Adipose tissue (tissue), 3 donors: Measurements from ENCODE around the gene BRMS1L. TPM values are rescaled to one million over a fixed set of nuclear protein-coding genes. Genes with fewer than 3 reads are reported as not detected.
"Not testable (repeated sequence)": the region's sequence is repeated elsewhere in the genome, so short reads cannot be mapped to it uniquely, and the experiment has no call there.

ENCODE experiments used
- H3K27ac ChIP-seq: one replicate; pipeline ENCODE4 v1.5.1; 2013; ENCODE audit warnings: low read depth, low read length
- WGBS, 3 donors: extraction: QIAGEN DNeasy Blood & Tissue Kit; methylation state at CpG; one replicate each; pipeline ENCODE4 v1.1.7; 2013; 5-methylcytosine and 5-hydroxymethylcytosine counted together
- polyA plus RNA-seq, 3 donors: library from polyadenylated mRNA; stranded (reverse); fragments of 200-250 nt; gene quantifications; one replicate each; pipeline ENCODE4 v1.2.3, GENCODE V29; 2013
- donor health status: healthy with polysubstance abuse.
- donor health status: Bipolar disorder and iron deficiency.
- donor health status: healthy.

BRMS1L gene, protein sequence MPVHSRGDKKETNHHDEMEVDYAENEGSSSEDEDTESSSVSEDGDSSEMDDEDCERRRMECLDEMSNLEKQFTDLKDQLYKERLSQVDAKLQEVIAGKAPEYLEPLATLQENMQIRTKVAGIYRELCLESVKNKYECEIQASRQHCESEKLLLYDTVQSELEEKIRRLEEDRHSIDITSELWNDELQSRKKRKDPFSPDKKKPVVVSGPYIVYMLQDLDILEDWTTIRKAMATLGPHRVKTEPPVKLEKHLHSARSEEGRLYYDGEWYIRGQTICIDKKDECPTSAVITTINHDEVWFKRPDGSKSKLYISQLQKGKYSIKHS
- 10 to 100 TPM in 1 of 3 donors, 1 to 10 TPM in 2; 1.8 to 11.7 (median 7.6) TPM for polyA plus RNA-seq

DNA sequence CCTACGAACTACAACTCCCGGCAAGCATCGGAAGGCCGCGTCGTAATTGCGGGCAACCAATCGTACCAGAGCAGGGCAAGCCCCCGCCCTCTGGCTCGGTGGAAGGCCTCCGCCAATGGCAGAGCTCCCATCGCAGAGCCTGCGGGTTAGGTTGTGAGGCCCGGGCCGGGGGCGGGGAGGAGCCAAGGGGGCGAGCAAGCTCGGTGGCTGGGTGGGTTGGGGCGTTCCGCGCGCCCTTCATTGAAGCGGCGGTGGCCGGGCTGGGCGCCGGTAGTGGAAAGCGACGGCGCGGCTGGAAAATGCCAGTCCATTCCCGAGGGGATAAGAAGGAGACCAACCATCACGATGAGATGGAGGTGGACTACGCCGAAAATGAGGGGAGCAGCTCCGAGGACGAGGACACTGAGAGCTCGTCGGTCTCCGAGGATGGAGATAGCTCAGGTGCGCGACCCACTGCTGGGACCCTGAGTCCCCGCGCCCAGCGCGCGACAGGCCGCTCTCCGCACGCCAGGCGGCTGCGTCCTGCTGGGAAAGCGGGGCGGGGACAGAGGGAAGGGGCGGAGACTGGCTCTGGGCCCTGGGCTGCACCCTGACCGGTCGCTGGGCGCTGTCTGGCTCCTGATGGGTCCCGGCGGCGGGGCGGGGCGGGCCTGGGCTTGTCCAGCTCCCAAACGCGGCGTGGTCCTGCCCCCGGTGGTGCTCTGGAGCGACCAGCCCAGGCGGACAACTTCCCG is at the start of gene BRMS1L:
Gene BRMS1L (plus strand): TSS at position 121 of the 734 bp plus-strand sequence. CDS start 179 bp downstream, at position 300.
- peak within 1 kb of the TSS; percentile 75 for H3K27ac ChIP-seq
- 0 to 1% (median 1%) methylated on average over 65 to 70 of the region's 70 CpGs for WGBS, 3 donors

DNA sequence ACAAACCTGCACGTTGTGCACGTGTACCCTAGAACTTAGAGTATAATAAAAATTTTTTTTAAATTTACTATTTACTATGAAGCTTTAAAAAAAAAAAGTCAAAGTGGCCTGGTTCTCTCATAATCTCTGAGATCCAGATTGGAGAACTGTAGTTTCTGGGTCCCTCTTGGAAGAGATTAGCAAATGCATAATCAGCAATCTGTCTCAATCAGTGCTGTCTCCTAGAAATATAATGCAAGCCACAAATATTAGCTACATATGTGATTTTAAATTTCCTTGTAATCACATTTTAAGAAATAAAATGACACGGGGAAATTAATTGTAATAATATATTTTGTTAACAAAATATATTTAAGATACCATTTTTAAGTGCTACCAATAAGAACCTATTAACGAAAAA is 49.3 kb upstream of the BRMS1L start:
- 91 to 94% (median 93%) methylated on average over 4 of the region's 4 CpGs for WGBS, 3 donors
- H3K27ac ChIP-seq, result no peak overlapping the region

DNA sequence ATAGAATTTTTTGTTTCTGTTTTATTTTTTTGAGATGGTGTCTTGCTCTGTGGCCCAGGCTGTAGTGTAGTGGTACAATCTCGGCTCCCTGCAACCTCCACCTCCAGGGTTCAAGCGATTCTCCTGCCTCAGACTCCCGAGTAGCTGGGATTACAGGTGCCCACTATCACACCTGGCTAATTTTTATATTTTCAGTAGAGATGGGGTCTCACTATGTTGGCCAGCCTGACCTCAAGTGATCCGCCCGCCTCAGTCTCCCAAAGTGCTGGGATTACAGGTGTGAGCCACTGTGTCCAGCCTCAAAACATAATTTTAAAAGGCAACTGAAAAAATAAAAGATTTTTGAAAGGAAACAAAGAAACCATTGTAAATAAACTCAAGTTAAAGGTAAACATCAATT is 48.6 kb upstream of the BRMS1L start:
- H3K27ac ChIP-seq, result not testable (repeated sequence)
- WGBS, 3 donors, result 94 to 98% (median 97%) methylated on average over 5 of the region's 5 CpGs

DNA sequence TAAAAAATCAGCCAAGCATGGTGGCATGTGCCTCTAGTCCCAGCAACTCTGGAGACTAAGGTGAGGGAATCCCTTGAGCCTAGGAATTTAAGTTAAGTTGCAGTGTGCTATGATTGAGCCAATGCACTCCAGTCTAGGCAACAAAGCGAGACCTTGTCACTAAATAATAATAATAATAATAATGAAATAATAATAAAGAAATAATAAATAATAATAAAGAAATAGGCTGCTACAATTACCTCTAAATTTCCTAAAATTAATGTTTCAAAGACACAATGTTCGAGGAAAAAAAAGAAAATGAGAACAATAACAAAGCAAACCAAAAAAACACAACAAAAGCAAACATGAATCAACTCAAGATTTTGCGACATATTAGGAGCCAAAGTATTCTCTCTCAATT is 46.8 kb upstream of the BRMS1L start:
- 97 to 98% (median 98%) methylated on average over 3 of the region's 3 CpGs for WGBS, 3 donors
- H3K27ac ChIP-seq, result no peak overlapping the region

DNA sequence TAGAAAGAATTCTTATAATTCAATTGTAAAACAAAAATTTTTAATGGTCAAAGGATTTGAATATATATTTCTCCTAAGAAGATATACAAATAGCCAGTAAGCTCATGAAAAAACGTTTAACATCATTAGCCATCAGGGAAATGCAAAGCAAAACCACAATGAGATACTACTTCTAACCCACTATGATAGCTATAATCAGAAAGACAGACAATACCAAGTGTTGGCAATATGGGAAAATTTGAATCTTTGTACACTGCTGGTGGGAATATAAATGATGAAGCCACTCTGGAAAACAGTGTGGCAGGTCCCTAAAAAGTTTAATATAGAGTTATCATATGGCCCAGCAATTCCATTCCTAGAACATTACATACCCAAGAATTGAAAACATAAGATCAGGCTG is 42.4 kb upstream of the BRMS1L start:
- WGBS, 3 donors, result 53 to 58% (median 57%) methylated on average over 1 of the region's 1 CpG
- no peak overlapping the region for H3K27ac ChIP-seq

DNA sequence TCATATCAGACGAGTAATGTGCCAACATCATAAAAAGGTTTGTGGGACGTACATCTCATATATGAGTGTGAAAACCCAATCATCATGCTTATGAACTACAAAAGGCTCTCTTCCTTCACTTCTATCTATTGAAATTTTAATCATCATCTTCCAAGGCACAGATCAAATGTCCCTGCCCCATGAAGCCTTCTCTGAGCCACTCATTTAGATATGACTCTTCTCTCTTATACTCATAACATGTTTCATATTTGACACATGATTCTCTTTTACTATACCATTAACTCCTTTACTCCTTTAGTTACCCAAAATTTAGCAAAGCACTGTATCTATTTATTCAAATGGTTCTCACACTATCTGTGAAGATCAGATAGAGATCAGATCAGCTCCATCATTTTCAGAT is 39.3 kb upstream of the BRMS1L start:
- WGBS, 3 donors, result 93 to 99% (median 93%) methylated on average over 2 of the region's 2 CpGs
- H3K27ac ChIP-seq, result no peak overlapping the region

DNA sequence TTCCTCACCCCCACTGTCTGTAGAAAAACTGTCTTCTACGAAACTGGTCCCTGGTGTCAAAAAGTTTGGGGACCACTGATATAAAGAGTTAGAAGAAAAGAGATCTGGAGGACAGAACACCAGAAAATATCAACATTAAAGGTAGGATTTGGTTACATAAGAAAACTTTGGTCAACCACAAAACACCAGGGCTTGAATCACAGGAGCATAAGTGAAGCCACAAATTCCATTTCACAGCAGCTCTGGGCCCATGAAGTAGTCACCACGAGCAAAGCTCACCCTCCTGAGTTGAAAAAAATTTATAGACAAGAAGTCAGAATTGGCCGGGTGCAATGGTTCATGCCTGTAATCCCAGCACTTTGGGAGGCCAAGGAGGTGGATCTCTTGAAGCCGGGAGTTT is 36.5 kb upstream of the BRMS1L start:
- no peak overlapping the region for H3K27ac ChIP-seq
- WGBS, 3 donors, result 89 to 93% (median 91%) methylated on average over 4 of the region's 4 CpGs

DNA sequence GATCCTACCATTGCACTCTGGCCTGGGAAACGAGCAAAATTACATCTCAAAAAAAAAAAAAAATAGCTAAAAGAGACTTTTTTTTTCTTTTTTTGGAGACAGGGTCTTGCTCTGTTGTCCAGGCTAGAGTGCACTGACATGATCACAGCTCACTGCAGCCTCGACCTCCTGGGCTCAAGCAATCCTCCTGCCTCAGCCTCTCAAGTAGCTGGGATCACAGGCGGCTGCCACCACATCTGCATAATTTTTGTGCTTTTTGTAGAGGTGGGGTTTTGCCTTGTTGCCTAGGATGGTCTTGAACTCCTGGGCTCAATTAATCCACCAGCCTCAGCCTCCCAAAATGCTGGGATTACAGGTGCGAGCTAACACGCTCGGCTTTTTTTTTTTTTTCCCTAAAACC is 28.3 kb upstream of the BRMS1L start:
- 94 to 99% (median 95%) methylated on average over 6 of the region's 6 CpGs for WGBS, 3 donors
- no peak overlapping the region for H3K27ac ChIP-seq

DNA sequence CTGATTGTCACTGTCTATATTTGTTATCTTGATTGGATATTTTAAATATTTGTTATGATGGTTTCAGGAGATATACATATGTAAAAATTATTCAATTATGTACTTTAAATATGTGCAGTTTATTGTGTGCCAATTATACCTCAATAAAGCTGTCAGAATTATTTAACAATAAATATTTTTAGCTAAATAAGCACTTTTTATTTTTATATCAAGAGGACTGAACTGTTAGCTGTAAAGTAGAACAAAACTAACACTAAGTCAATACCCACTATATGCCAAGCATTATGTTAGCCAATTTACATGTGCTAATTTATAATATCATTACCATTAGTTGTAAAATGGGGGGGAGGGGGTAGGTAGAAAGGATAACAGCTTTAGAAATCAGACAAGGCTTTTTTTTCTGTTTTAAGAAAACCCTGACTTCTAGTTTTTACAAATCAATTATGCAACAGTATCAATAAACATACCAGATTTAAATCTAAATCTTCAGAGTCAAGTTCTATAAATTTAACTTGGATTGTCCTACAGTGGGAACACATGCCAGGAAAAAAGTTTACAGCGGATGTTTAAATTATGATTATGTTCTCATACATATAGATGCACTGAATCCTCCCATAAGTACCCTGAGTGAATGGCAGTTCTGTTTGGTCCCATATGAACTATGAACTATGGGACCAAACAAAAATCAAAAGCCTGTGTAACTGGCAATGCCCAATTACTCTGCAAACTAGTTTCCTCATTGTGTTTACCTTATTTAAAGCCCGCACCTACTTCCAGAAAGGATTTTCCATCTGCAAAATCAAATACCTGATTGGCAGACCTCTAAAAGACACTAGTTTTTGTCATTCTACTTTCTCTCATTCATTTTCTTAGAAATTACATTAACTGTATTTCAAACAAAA is 19.9 kb upstream of the BRMS1L start:
- no peak overlapping the region for H3K27ac ChIP-seq
- WGBS, 3 donors, result 71 to 91% (median 89%) methylated on average over 2 of the region's 2 CpGs

DNA sequence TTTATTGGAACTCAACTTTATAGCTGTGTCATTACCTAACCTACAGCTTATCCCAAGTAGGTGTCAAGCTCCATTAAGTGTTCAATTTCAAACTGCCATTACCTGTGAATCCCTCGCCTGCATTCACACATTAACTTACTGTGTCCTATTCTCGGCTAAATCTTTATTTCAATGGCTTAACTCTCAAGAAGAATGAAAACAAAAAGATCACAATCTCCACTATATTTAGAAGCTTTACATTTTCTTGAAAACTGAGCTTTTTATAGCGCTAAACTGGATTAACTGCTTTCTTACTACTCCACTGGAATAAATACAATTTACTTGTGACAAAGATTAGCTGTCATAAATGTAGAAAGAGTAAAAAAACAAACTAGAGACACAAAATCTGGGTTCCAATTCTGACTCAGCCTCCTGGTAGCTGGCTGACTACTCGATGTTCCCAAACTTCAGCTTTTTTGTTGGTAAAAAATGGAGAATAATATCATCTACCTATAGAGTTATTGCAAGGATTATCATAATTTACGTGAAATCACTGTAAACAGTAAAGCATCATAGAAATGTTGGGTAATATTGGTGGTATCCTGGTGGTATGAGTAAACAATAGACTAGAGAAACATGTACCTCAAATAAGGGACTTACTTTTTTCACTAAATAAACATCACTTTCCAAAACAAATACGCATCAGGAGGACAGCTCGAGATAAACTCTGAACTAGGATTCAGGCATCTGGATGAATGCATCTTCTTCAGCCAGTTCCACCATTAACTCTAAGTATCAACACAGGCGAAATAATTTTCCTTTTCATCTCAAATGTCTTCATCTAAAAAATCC is 18.8 kb upstream of the BRMS1L start:
- 49 to 78% (median 76%) methylated on average over 8 of the region's 8 CpGs for WGBS, 3 donors
- H3K27ac ChIP-seq, result no peak overlapping the region

DNA sequence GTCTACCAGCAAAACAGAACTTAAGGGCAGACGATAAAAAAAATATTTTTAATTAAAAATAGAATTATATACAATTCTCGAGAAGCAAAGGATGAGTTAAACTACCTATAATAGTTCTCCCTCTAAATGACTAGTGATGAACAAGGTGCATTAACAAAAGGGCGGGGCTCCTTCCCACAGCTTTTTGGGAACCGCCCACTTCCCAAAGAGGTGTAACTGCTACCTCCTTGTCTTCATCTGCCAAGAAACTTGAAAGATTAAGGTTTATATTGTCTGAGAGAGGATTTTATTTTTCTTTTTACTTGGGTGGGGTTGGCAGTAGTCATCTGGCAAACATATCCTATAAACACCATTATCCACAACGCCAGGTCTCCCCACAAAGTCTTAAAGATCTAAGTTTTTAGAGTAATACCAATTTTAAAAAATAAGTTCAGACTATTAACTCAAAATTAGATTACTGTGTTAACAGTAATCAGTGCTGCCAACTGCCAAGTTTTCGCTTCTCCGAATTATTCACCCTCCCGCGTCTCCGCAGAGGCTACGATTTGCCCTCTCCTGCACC is 18.0 kb upstream of the BRMS1L start:
- no peak overlapping the region for H3K27ac ChIP-seq
- 3 to 5% (median 3%) methylated on average over 11 of the region's 11 CpGs for WGBS, 3 donors

DNA sequence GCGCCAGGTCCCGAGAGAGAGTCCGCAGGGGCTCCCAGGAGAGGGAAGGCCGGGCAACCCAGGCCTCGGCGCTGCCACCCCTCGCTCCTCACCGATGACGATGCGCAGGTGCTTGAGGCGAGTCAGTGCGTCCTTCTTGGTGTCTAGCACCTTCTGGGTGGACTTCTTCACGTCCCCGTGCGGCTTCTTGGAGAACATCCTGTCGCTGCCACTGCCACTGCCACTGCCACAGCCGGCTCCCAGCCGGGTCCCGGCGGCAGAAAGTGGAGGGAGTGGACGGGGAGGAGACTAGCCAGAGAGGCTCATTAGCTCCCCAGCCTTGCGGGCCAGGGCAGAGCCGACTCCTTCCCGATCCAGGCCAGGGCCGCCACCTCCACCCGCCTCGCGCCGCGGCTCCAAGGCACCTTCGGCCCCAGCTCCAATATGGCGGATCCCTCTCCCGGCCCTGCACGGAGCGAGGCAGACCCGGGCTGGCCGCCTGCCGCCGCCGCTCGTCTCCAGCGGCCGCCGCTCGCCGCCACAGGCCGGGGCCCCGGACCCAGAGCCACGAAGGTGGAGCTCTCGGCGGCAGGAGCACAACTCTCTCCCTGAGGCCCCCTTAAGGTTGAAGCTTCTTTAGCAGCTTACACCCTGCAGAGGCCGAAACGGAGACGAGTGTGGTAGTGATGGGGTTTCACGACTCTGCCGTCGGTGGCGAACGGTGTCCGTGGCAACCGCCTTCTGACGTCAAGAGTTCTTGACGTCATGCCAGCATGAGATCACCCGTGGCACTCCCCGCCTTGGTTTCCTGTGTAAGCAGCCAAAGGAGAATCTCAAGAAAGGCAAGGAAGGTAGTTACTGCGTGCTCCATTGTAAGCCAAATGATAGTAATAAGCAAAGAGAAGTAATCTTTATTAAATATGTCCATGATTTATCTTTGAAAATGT is 17.2 kb upstream of the BRMS1L start, which contains the start of gene RALGAPA1:
Gene RALGAPA1 (minus strand): TSS at position 658 of the 926 bp plus-strand sequence. CDS start 460 bp downstream, at position 198.
- 0 to 1% (median 0%) methylated on average over 42 to 59 of the region's 66 CpGs for WGBS, 3 donors

DNA sequence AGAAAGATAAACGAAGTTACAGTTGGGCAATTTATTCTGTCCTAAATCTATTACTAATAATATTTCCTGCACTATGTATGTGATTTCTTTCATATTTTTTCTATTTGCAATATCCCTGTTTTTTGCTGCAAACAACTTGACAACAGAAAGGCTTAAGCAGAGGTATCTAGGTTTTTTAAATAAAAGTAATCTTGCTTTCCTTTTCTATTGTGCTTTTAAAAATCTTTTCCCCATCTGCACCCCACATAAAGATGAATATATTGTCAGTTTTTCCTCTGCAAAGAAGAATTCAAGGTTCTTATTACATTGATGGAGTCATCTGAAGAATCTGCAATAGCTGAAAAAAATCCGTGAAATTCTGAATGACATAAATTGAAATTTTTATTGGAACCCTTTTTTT is 16.5 kb upstream of the BRMS1L start:
- WGBS, 3 donors, result 20 to 26% (median 25%) methylated on average over 2 of the region's 2 CpGs
- H3K27ac ChIP-seq, result no peak overlapping the region

More for the DNA sequence above, 17.2 kb upstream of the BRMS1L start, which contains the start of gene RALGAPA1:
- H3K27ac ChIP-seq, result not testable (repeated sequence)

DNA sequence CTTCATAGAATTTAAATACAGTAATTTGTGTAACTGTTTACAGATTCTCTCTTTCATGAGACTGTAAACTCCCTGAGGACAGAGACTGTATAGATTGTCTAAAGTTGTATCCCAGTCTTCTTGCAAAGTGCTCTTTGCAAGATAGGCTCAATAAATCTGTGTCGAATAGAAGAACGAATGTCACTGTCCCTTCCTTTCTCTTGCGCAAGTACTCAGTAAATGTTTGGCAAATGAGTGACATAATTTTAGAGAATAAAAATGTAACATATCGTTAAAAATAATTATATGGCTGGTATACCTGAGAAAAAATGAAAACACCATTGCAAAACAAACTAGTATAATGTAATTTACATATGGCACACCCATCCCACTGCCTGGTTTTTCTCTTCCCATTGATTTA is 15.2 kb upstream of the BRMS1L start:
- 83 to 90% (median 87%) methylated on average over 4 of the region's 4 CpGs for WGBS, 3 donors
- H3K27ac ChIP-seq, result no peak overlapping the region

DNA sequence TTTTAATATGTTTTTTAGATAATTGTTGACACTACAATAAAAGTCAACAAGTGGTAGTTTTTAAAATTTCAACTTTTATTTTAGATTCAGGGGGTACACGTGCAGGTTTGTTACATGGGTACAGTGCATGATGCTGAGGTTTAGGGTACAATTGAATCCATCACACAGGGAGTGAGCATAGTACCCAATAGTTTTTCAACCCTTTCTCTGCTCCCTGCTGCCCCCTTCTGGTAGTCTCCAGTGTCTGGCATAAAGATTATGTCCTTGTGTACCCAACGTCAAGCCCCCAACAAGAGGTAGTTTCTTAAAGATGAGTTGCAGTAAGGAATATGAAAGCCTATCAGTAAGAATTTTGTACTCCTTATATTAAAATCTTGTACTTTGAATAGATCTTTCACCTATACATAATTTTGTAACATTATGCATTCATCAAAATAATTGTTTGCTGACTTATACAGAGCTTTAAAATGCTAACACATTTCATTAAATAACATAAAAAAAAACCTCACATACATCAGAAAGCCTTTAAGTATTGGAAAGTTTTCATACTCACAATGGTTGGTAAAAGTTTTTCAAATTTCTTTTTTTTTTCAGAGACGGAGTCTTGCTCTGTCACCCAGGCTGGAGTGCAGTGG is 11.7 kb upstream of the BRMS1L start:
- no peak overlapping the region for H3K27ac ChIP-seq
- WGBS, 3 donors, result 34 to 41% (median 34%) methylated on average over 3 of the region's 3 CpGs
